NB4 (cell line): ENCODE results near the gene PRKD1.
"Not testable (repeated sequence)": the region's sequence is repeated elsewhere in the genome, so short reads cannot be mapped to it uniquely, and the experiment has no call there.

ENCODE experiments used
- DNase-seq: peaks from one replicate; pipeline ENCODE4 v3.0.0; 2010; ENCODE audit warnings: low read depth
- H3K4me3 ChIP-seq: one replicate; pipeline ENCODE4 v1.5.1; 2011; ENCODE audit warnings: mild to moderate bottlenecking, low read depth, low read length, moderate library complexity
- MYC ChIP-seq: IDR thresholded peaks from 2 replicates; pipeline ENCODE4 v1.6.1; 2011; ENCODE audit warnings: low read depth, low read length
- POLR2A ChIP-seq: IDR thresholded peaks from 2 replicates; pipeline ENCODE4 v1.6.1; 2011; ENCODE audit warnings: mild to moderate bottlenecking; ENCODE audit not compliant: insufficient read length; ENCODE audit errors: extremely low read depth
- TF ChIP-seq, protein P1 (sequence below): IDR thresholded peaks from 2 replicates; pipeline ENCODE4 v1.6.1; 2011; ENCODE audit warnings: low read depth, low read length
- TF ChIP-seq, protein P2 (sequence below): IDR thresholded peaks from one replicate; pipeline ENCODE4 v1.5.1; 2012; ENCODE audit warnings: low read depth, low read length

The PRKD1 gene

DNA sequence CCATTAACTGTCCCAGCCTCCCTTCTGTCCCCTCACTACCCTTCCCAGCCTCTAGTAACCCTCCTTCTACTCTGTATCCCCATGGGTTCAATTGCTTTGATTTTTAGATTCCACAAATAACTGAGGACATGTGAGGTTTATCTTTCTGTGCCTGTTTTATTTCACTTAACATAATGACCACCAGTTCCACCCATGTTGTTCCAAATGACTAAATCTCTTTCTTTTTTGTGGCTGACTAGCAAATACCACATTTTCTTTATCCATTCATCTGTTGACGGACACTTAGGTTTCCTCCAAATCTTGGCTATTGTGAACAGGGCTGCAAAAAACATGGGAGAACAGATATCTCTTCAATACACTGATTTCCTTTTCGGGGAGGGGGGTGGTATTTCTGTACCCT lies 65.7 kb downstream of the PRKD1 start:
- TF ChIP-seq POLR2A (no peak), MYC (no peak)
- TF ChIP-seq, protein P1, sequence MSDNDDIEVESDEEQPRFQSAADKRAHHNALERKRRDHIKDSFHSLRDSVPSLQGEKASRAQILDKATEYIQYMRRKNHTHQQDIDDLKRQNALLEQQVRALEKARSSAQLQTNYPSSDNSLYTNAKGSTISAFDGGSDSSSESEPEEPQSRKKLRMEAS = no peak
- TF ChIP-seq, protein P2, sequence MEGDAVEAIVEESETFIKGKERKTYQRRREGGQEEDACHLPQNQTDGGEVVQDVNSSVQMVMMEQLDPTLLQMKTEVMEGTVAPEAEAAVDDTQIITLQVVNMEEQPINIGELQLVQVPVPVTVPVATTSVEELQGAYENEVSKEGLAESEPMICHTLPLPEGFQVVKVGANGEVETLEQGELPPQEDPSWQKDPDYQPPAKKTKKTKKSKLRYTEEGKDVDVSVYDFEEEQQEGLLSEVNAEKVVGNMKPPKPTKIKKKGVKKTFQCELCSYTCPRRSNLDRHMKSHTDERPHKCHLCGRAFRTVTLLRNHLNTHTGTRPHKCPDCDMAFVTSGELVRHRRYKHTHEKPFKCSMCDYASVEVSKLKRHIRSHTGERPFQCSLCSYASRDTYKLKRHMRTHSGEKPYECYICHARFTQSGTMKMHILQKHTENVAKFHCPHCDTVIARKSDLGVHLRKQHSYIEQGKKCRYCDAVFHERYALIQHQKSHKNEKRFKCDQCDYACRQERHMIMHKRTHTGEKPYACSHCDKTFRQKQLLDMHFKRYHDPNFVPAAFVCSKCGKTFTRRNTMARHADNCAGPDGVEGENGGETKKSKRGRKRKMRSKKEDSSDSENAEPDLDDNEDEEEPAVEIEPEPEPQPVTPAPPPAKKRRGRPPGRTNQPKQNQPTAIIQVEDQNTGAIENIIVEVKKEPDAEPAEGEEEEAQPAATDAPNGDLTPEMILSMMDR = no peak
- no peak for DNase-seq
- no peak overlapping the region for H3K4me3 ChIP-seq

DNA sequence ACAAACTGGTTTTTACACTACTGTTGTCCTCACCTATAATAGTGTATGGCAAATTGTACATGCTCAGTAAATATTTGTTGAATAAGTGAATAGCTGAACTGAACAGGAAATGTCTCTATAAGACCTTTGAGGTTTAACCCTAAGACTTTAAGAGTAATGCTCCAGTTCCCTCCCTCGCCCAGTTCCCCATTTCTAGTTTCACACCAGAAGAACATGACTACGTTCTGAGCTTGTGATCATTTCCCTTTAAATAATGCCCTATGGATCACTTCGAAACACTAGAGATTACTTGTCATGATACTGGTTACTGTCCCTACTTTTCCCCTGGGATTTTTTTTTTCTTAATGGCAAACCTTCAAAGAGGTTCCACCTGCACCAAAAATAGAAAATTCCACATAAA lies 69.3 kb downstream of the PRKD1 start:
- peak; percentile 46 for DNase-seq
- H3K4me3 ChIP-seq = no peak overlapping the region
- TF ChIP-seq, protein P2 = no peak
- TF ChIP-seq POLR2A = no peak
- TF ChIP-seq, protein P1 = no peak
- TF ChIP-seq MYC = no peak

DNA sequence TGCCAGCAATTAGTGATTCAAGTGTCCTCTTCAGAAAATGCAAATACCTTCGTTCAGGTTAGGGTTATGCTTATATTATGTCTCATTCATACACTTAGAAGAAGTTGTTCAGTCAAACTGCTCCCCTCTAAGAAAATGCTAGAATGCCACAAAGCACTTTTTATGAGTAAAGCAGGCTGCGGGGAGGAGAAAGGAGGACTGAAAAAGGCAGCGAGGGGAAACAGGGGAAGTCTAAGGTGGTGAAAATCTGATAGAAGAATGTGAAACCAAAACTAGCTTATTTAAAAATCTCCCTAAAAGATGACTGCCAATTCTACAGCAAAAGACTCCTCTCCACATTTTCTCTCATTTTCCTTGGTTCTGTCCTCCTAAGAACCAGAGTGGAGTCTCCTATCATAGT lies 70.1 kb downstream of the PRKD1 start:
- H3K4me3 ChIP-seq = no peak overlapping the region
- DNase-seq = no peak
- no peak for TF ChIP-seq POLR2A
- no peak for TF ChIP-seq MYC
- TF ChIP-seq, protein P2 = no peak
- TF ChIP-seq, protein P1 = no peak

DNA sequence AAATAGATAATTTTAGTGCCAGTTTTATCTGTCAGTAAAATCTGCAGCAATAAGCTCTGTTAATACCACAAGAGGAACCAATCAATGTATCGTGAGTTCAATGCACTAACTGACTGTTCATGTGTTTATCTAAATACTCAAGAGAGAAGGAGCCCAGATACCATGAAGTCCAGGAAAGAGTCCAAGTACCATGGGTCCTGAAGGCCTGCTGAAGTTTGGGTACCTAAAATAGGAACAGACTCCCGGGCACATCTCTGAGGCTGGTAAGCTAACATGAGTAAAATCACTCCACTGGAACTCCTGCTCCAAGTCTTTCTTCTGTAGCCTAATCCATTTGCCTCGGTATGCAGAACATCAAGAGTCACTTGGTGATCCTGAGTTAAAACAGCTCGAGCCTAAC lies 71.1 kb downstream of the PRKD1 start:
- no peak for DNase-seq
- TF ChIP-seq POLR2A = no peak
- TF ChIP-seq MYC = no peak
- TF ChIP-seq, protein P1 = no peak
- TF ChIP-seq, protein P2 = no peak
- H3K4me3 ChIP-seq = no peak overlapping the region

DNA sequence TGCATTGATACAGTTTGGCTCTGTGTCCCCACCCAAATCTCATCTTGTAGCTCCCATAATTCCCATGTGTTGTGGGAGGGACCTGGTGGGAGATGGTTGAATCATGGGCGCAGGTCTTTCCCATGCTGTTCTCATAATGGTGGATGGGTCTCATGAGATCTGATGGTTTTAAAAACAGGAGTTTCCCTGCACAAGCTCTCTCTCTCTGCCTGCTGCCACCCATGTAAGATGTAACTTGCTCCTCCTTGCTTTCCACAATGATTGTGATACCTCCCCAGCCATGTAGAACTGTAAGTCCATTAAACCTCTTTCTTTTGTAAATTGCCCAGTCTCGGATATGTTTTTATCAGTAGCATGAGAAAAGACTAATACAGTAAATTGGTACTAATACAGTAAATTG lies 74.0 kb downstream of the PRKD1 start:
- DNase-seq = not testable (repeated sequence)

DNA sequence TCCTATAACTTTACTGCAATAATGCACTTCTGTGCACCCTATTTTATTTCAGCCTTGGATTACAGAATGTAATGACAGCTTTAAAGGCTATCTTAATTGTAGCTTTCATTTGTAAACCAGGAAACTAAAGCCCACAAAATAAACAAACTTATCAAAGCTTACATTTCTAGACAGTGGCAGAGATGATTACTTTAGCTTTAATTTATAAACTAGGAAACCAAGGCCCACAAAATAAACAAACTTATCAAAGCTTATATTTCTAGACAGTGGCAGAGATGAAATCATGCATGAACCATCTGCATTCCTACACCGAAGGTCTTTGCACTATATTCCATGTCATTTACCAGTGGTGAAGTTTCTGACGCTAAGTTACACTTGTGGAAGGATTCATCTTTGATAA lies 74.4 kb downstream of the PRKD1 start:
- TF ChIP-seq, protein P2 = no peak
- TF ChIP-seq MYC = no peak
- TF ChIP-seq, protein P1 = no peak
- no peak overlapping the region for H3K4me3 ChIP-seq
- DNase-seq = no peak

More for the DNA sequence above, 74.0 kb downstream of the PRKD1 start:
- not testable (repeated sequence) for H3K4me3 ChIP-seq
